Natural killer cell (primary cell): ENCODE data around the gene ATP1A4. TPM values are rescaled to one million over a fixed set of nuclear protein-coding genes. Genes with fewer than 3 reads are reported as not detected.

Experiments
- ATAC-seq, 3 donors: fragments of 150-1000 bp in 2 of 3; fragments of 200-7000 bp in 1 of 3; cut with Tn5 transposase; 1 replicate in 1 of 3; 2 replicates in 2 of 3; pipeline ENCODE4 v1.10.0; 2021; ENCODE audit warnings: mild to moderate bottlenecking in 2 of 3, moderate library complexity in 2 of 3
- DNase-seq, 2 donors: peaks; one replicate each; pipeline versions ENCODE4 v3.0.0 to v3.0.0-alpha.2; 2013 to 2021; ENCODE audit warnings: mixed read lengths in 1 of 2
- H3K27ac ChIP-seq: one replicate; pipeline ENCODE4 v1.5.1; 2013; ENCODE audit warnings: mild to moderate bottlenecking, low read length
- H3K27me3 ChIP-seq: one replicate; pipeline ENCODE4 v1.6.1; 2013; ENCODE audit warnings: low read length; ENCODE audit not compliant: control insufficient read depth, insufficient read depth
- H3K36me3 ChIP-seq: one replicate; pipeline ENCODE4 v1.6.1; 2013; ENCODE audit warnings: low read length; ENCODE audit not compliant: control insufficient read depth, insufficient read depth
- H3K4me1 ChIP-seq: one replicate; pipeline ENCODE4 v1.6.1; 2013; ENCODE audit warnings: low read length; ENCODE audit not compliant: control insufficient read depth, insufficient read depth
- H3K4me3 ChIP-seq: one replicate; pipeline ENCODE4 v1.5.1; 2013; ENCODE audit warnings: low read length
- H3K9me3 ChIP-seq: one replicate; pipeline ENCODE4 v1.6.1; 2013; ENCODE audit warnings: low read length; ENCODE audit not compliant: control insufficient read depth, insufficient read depth
- H3K27ac Mint-ChIP-seq, 2 donors: one replicate each; pipeline ENCODE4 v1.8.0; 2022; ENCODE audit warnings: mild to moderate bottlenecking in 2 of 2, mixed read lengths in 2 of 2, moderate library complexity in 1 of 2
- H3K27me3 Mint-ChIP-seq, 2 donors: one replicate each; pipeline ENCODE4 v1.8.0; 2022; ENCODE audit warnings: low read depth in 2 of 2, mixed read lengths in 2 of 2
- H3K36me3 Mint-ChIP-seq: one replicate; pipeline ENCODE4 v1.8.0; 2022; ENCODE audit warnings: mixed read lengths
- H3K4me1 Mint-ChIP-seq, 2 donors: one replicate each; pipeline ENCODE4 v1.8.0; 2022; ENCODE audit warnings: mixed read lengths in 2 of 2
- H3K4me3 Mint-ChIP-seq: one replicate; pipeline ENCODE4 v1.8.0; 2022; ENCODE audit warnings: mild to moderate bottlenecking, moderate library complexity, mixed read lengths
- H3K9me3 Mint-ChIP-seq, 2 donors: one replicate each; pipeline ENCODE4 v1.8.0; 2022; ENCODE audit warnings: mixed read lengths in 2 of 2
- WGBS: methylation state at CpG from one replicate; pipeline ENCODE4 v1.1.7; 2013; ENCODE audit warnings: missing lambda C conversion rate; ENCODE audit not compliant: insufficient coverage; 5-methylcytosine and 5-hydroxymethylcytosine counted together
- intact Hi-C: fragments of 100-400 bp; cut with micrococcal nuclease; formaldehyde crosslinking; loops from one replicate; pipeline ENCODE4 v1.14.2; 2022
- total RNA-seq, 4 donors: library from RNA; stranded (reverse); fragments of 120-200 nt in 1 of 4; gene quantifications; one replicate each; pipeline versions ENCODE4 v1.2.3 to v1.2.4, GENCODE V29; 2013 to 2022
- TF ChIP-seq, protein P1 (sequence below): fragments of 200-600 bp; IDR thresholded peaks from one replicate; pipeline ENCODE4 v1.8.0; 2022; ENCODE audit warnings: antibody characterized with exemption

The ATP1A4 gene
- total RNA-seq, 3 donors from 2014 or later (not counting 1 experiment from before 2014, with no cell fraction given): not detected

DNA sequence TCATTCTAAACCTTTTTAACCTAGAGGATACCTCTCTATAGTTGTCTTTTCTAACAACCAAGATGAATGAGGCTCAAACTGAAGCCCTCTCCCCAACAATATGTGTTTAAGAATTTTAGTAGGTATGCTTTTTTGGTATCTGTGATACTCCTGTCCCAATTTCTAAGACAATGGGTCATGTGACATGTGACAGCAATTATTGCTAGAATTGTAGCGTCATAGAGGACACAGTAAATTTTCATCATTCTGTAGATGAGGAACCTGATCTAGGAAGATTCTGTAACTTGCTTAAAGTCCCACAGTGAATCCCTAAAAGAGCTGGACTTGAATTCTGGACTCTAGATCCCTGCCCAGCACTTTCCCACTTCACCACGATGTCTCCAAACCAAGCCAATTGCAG is 27.3 kb downstream of the ATP1A4 start:
- no peaks in the 10 kb centered on the region for H3K36me3 Mint-ChIP-seq
- no peak for DNase-seq
- H3K36me3 ChIP-seq: no peaks in the 10 kb centered on the region
- H3K4me1 ChIP-seq: no peaks in the 10 kb centered on the region
- no peak overlapping the region for H3K27ac Mint-ChIP-seq
- H3K27me3 ChIP-seq: no peaks in the 10 kb centered on the region
- no peak overlapping the region for H3K27ac ChIP-seq
- H3K4me3 ChIP-seq: no peak overlapping the region
- 96% methylated on average over 2 of the region's 2 CpGs for WGBS
- TF ChIP-seq, protein P1, sequence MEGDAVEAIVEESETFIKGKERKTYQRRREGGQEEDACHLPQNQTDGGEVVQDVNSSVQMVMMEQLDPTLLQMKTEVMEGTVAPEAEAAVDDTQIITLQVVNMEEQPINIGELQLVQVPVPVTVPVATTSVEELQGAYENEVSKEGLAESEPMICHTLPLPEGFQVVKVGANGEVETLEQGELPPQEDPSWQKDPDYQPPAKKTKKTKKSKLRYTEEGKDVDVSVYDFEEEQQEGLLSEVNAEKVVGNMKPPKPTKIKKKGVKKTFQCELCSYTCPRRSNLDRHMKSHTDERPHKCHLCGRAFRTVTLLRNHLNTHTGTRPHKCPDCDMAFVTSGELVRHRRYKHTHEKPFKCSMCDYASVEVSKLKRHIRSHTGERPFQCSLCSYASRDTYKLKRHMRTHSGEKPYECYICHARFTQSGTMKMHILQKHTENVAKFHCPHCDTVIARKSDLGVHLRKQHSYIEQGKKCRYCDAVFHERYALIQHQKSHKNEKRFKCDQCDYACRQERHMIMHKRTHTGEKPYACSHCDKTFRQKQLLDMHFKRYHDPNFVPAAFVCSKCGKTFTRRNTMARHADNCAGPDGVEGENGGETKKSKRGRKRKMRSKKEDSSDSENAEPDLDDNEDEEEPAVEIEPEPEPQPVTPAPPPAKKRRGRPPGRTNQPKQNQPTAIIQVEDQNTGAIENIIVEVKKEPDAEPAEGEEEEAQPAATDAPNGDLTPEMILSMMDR: no peak
- ATAC-seq: no peak
- intact Hi-C loops: no loop called here
- no peaks in the 10 kb centered on the region for H3K9me3 Mint-ChIP-seq
- H3K4me3 Mint-ChIP-seq: no peak overlapping the region
- no peaks in the 10 kb centered on the region for H3K4me1 Mint-ChIP-seq
- no peaks in the 10 kb centered on the region for H3K9me3 ChIP-seq
- peaks cover 8 to 37% of the 10 kb centered on the region in 2 donors for H3K27me3 Mint-ChIP-seq

DNA sequence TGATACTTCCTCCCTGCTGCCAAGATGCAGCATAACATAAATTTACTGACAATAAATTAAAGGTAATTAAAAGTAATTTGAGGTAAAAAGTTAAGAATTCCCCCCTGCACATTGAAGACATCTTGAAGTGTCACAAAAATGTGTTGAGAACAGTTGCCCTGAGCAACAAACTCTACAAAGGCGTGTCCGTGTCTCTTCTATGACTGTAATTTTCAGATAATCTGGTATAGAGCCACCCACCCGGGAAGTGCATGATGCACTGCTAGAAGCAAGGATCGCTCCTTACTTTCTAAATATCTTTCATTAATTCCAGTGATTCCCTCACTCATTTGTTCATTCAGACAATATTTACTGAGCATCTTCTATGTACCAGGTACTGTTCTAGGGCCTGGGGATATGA is 27.9 kb downstream of the ATP1A4 start:
- TF ChIP-seq, protein P1: no peak
- no peak overlapping the region for H3K27ac ChIP-seq
- peaks cover 8 to 31% of the 10 kb centered on the region in 2 donors for H3K27me3 Mint-ChIP-seq
- intact Hi-C loops: no loop called here
- H3K27me3 ChIP-seq: no peaks in the 10 kb centered on the region
- no peaks in the 10 kb centered on the region for H3K4me1 Mint-ChIP-seq
- H3K4me1 ChIP-seq: no peaks in the 10 kb centered on the region
- H3K9me3 Mint-ChIP-seq: no peaks in the 10 kb centered on the region
- H3K4me3 ChIP-seq: no peak overlapping the region
- no peaks in the 10 kb centered on the region for H3K36me3 Mint-ChIP-seq
- ATAC-seq: no peak
- H3K27ac Mint-ChIP-seq: no peak overlapping the region
- H3K4me3 Mint-ChIP-seq: no peak overlapping the region
- no peaks in the 10 kb centered on the region for H3K36me3 ChIP-seq
- no peaks in the 10 kb centered on the region for H3K9me3 ChIP-seq
- no peak for DNase-seq
- WGBS: 95% methylated on average over 4 of the region's 4 CpGs

DNA sequence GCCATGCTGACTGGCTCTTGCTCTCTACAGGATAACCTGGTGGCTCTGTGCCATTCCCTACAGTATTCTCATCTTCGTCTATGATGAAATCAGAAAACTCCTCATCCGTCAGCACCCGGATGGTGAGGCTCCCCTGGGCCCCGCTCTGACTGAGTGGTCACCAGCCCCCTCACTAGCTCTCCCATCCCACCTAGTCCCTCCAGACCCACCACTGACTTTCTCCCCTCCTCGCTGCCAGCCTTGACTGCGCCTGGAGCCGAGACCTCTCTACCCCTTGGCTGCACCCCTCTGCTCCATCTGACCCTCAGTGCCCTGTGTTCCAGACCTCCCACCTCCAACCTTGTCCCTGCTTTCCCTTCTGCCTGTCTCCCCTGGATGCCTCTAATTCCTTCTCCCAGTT is 34.8 kb downstream of the ATP1A4 start:
- Histone ChIP-seq H3K27me3 (no peaks in the 10 kb centered on the region), H3K9me3 (no peaks in the 10 kb centered on the region), H3K4me3 (no peak overlapping the region), H3K27ac (no peak overlapping the region), H3K36me3 (no peaks in the 10 kb centered on the region), H3K4me1 (no peaks in the 10 kb centered on the region)
- ATAC-seq: no peak
- H3K4me1 Mint-ChIP-seq: no peaks in the 10 kb centered on the region
- H3K27me3 Mint-ChIP-seq: peaks cover 10 to 14% of the 10 kb centered on the region in 2 donors
- no peaks in the 10 kb centered on the region for H3K36me3 Mint-ChIP-seq
- DNase-seq: no peak
- intact Hi-C loops: no loop called here
- H3K4me3 Mint-ChIP-seq: no peak overlapping the region
- H3K9me3 Mint-ChIP-seq: no peaks in the 10 kb centered on the region
- H3K27ac Mint-ChIP-seq: no peak overlapping the region
- 89% methylated on average over 7 of the region's 7 CpGs for WGBS
- TF ChIP-seq, protein P1: no peak

DNA sequence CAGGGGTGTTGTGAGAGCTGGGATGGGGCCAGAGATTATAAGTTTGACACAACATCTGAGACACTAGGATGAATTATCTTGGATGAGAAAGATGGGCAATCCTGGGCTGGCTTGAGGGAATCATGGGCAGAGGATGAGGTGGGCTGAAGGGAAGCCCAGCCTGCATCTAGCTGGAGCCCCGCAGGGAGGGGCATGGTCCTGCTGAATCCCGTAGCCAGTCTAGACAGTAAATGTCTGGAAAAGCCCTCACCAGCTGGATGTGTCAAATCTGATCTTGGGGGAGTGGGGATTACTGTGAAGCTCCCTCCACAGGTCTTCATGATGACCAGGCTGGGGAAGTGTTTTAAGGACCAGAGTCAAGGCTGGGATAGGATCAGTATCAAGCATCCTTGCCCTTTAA is 35.3 kb downstream of the ATP1A4 start:
- Mint-ChIP-seq H3K27ac (no peak overlapping the region), H3K4me3 (no peak overlapping the region), H3K36me3 (no peaks in the 10 kb centered on the region), H3K27me3 (peaks cover 10 to 12% of the 10 kb centered on the region in 2 donors), H3K9me3 (no peaks in the 10 kb centered on the region), H3K4me1 (no peaks in the 10 kb centered on the region)
- Histone ChIP-seq H3K27me3 (no peaks in the 10 kb centered on the region), H3K27ac (no peak overlapping the region), H3K4me1 (no peaks in the 10 kb centered on the region), H3K4me3 (no peak overlapping the region), H3K36me3 (no peaks in the 10 kb centered on the region), H3K9me3 (no peaks in the 10 kb centered on the region)
- DNase-seq (no peak), ATAC-seq (no peak)
- TF ChIP-seq, protein P1: no peak
- intact Hi-C loops: no loop called here
- 86% methylated on average over 2 of the region's 2 CpGs for WGBS
